GM12878 (cell line): ENCODE measurements around the gene ROPN1B. TPM values are rescaled to one million over a fixed set of nuclear protein-coding genes. Genes with fewer than 3 reads are reported as not detected.

Source experiments
- ATAC-seq: fragments of 200-7000 bp; cut with Tn5 transposase; 3 replicates; pipeline ENCODE4 v1.9.1; 2020; ENCODE audit warnings: mild to moderate bottlenecking, moderate library complexity
- BruUV-seq: library from RNA; stranded (reverse); fragments of 400-500 nt; replicated peaks from 2 replicates; lab custom pipeline; 2021; lab: Mats Ljungman, UMichigan
- CTCF ChIA-PET: fragments of 300-600 bp; sonication (Branson Sonifier 250); formaldehyde crosslinking; extraction: SDS; loops from one replicate; lab custom pipeline; 2021; ENCODE audit warnings: inconsistent platforms; lab: Yijun Ruan, JAX
- POLR2A ChIA-PET: fragments of 350-600 bp; formaldehyde crosslinking; extraction: SDS; loops from one replicate; lab custom pipeline; 2021; ENCODE audit warnings: inconsistent platforms; lab: Charles Lee
- RAD21 ChIA-PET: fragments of 300-600 bp; sonication (Branson Sonifier 250); formaldehyde crosslinking; loops from one replicate; lab custom pipeline; 2023; ENCODE audit warnings: antibody characterized with exemption; ENCODE audit not compliant: unreplicated experiment; lab: Charles Lee
- SMC1A ChIA-PET: fragments of 300-600 bp; sonication (Branson Sonifier 250); formaldehyde crosslinking; loops from one replicate; lab custom pipeline; 2023; ENCODE audit not compliant: unreplicated experiment, uncharacterized antibody; lab: Charles Lee
- DNase-seq: peaks from one replicate; pipeline ENCODE4 v3.0.0-alpha.2; 2011; ENCODE audit warnings: low read depth, low spot score
- FAIRE-seq: peaks from 3 replicates; lab custom pipeline; 2011; peaks lifted over from hg19 to GRCh38; lab: Jason Lieb, UNC
- H2AFZ ChIP-seq: 2 replicates; pipeline ENCODE4 v1.6.0; 2011; ENCODE audit warnings: low read depth, low read length, control low read depth; ENCODE audit not compliant: control insufficient read depth
- H3K27ac ChIP-seq: 2 replicates; pipeline ENCODE4 v1.5.1; 2011; ENCODE audit warnings: control low read depth; ENCODE audit not compliant: control insufficient read depth, insufficient read depth
- H3K27me3 ChIP-seq, 2 experiments: replicated peaks in 1 of 2; 2 replicates each; pipeline versions ENCODE4 v1.6.0 to v1.6.1; 2011; ENCODE audit warnings: low read length in 1 of 2; ENCODE audit not compliant: control insufficient read depth in 2 of 2, insufficient read depth in 2 of 2
- H3K36me3 ChIP-seq, 2 experiments: 2 replicates each; pipeline ENCODE4 v1.5.1; 2011; ENCODE audit warnings: low read length in 1 of 2; ENCODE audit not compliant: control insufficient read depth in 2 of 2, insufficient read depth in 2 of 2
- H3K4me1 ChIP-seq: 2 replicates; pipeline ENCODE4 v1.6.1; 2011; ENCODE audit warnings: mild to moderate bottlenecking, low read length, moderate library complexity, mixed read lengths; ENCODE audit not compliant: control insufficient read depth, insufficient read depth
- H3K4me2 ChIP-seq: 2 replicates; pipeline ENCODE4 v1.6.0; 2011; ENCODE audit warnings: control low read depth; ENCODE audit not compliant: control insufficient read depth, insufficient read depth
- H3K4me3 ChIP-seq: fragments of 200-600 bp; sonication (generic); 2 replicates; pipeline ENCODE4 v1.5.1; 2016
- H3K79me2 ChIP-seq: 2 replicates; pipeline ENCODE4 v1.6.0; 2011; ENCODE audit warnings: low read length; ENCODE audit not compliant: control insufficient read depth, insufficient read depth
- H3K9ac ChIP-seq: 2 replicates; pipeline ENCODE4 v1.8.0; 2011; ENCODE audit warnings: low read length, control low read depth, mixed read lengths; ENCODE audit not compliant: control insufficient read depth, insufficient read depth
- H3K9me3 ChIP-seq: replicated peaks from 3 replicates; pipeline ENCODE4 v1.5.1; 2011; ENCODE audit warnings: mild to moderate bottlenecking, low read length; ENCODE audit not compliant: control insufficient read depth, insufficient read depth
- H4K20me1 ChIP-seq: 2 replicates; pipeline ENCODE4 v1.6.0; 2011; ENCODE audit not compliant: control insufficient read depth, insufficient read depth
- BMI1 ChIP-seq: fragments of 450-650 bp; IDR thresholded peaks from 2 replicates; pipeline ENCODE4 v1.6.1; 2016; ENCODE audit warnings: mild to moderate bottlenecking, moderate library complexity, borderline replicate concordance
- CREM ChIP-seq: IDR thresholded peaks from 2 replicates; pipeline ENCODE4 v1.6.1; 2014; ENCODE audit warnings: antibody characterized with exemption, low read depth
- FOXM1 ChIP-seq: IDR thresholded peaks from 2 replicates; pipeline ENCODE4 v1.6.1; 2012; ENCODE audit warnings: low read depth, mild to moderate bottlenecking, inconsistent platforms, low read length, moderate library complexity
- KAT2A ChIP-seq: conservative IDR thresholded peaks from 2 replicates; pipeline ENCODE4 v1.6.1; 2011; ENCODE audit warnings: low read depth, low read length; ENCODE audit not compliant: control insufficient read depth
- MTA2 ChIP-seq: fragments of 450-650 bp; IDR thresholded peaks from 2 replicates; pipeline ENCODE4 v1.6.1; 2016; ENCODE audit warnings: low read depth, mild to moderate bottlenecking, moderate library complexity
- NBN ChIP-seq: fragments of 450-650 bp; IDR thresholded peaks from 2 replicates; pipeline ENCODE4 v1.6.1; 2016
- NFXL1 ChIP-seq: fragments of 450-650 bp; IDR thresholded peaks from 2 replicates; pipeline ENCODE4 v1.6.1; 2017; ENCODE audit warnings: antibody characterized with exemption, mild to moderate bottlenecking, borderline replicate concordance
- RELA ChIP-seq: fragments of 450-650 bp; IDR thresholded peaks from 2 replicates; pipeline ENCODE4 v1.8.0; 2014; ENCODE audit warnings: borderline replicate concordance; ENCODE audit not compliant: partially characterized antibody
- SIX5 ChIP-seq: IDR thresholded peaks from 2 replicates; pipeline ENCODE4 v1.6.1; 2011; ENCODE audit warnings: mild to moderate bottlenecking, low read depth, low read length, moderate library complexity; ENCODE audit not compliant: severe bottlenecking
- WRNIP1 ChIP-seq: IDR thresholded peaks from 2 replicates; pipeline ENCODE4 v1.6.1; 2011; ENCODE audit warnings: low read depth, low read length, improper control_type of control experiment, borderline replicate concordance
- ZNF207 ChIP-seq: fragments of 450-650 bp; IDR thresholded peaks from 2 replicates; pipeline ENCODE4 v1.6.1; 2014; ENCODE audit warnings: antibody characterized with exemption, mild to moderate bottlenecking, borderline replicate concordance
- WGBS: methylation state at CpG from one replicate; pipeline ENCODE4 v1.1.6; 2016; ENCODE audit warnings: low lambda C conversion rate; ENCODE audit not compliant: insufficient replicate concordance, insufficient coverage; ENCODE audit errors: missing lambda C conversion rate; 5-methylcytosine and 5-hydroxymethylcytosine counted together
- in situ Hi-C: fragments of 300-500 bp; cut with MboI; formaldehyde crosslinking; loops from 9 replicates; pipeline ENCODE4 v1.14.3; 2018; ENCODE audit warnings: mixed read lengths
- intact Hi-C: fragments of 100-400 bp; cut with micrococcal nuclease; formaldehyde crosslinking; loops from one replicate; pipeline ENCODE4 v1.14.2; 2022; ENCODE audit not compliant: unreplicated experiment
- polyA plus RNA-seq, 11 experiments: library from polyadenylated mRNA; depleted of rRNA in 4 of 11; unstranded in 6 of 11; stranded (reverse) in 5 of 11; fragments of >200 nt; fragmentation: Nextera tagmentation in 4 of 11; fragmentation: Illumina TruSeq in 1 of 11; extraction: Ambion mirVana in 4 of 11; extraction: Trizol in 1 of 11; gene quantifications; 1 replicate in 1 of 11; 2 replicates in 10 of 11; pipeline versions ENCODE4 v1.2.1 to v1.2.3, GENCODE V29; 2011 to 2016; ENCODE audit warnings: inconsistent platforms in 2 of 11, missing spikeins in 2 of 11, low read depth in 1 of 11
- total RNA-seq, 4 experiments: library from RNA; depleted of rRNA in 3 of 4; stranded (reverse); fragments of >200 nt in 3 of 4; fragmentation: Illumina TruSeq in 1 of 4; extraction: Trizol in 1 of 4; gene quantifications; 2 replicates each; pipeline versions ENCODE4 v1.2.1 to v1.2.3, GENCODE V29; 2013 to 2021
- TF ChIP-seq, protein P1 (sequence below): IDR thresholded peaks from 2 replicates; pipeline ENCODE4 v1.6.1; 2011; ENCODE audit warnings: low read depth, mild to moderate bottlenecking, low read length, moderate library complexity, borderline replicate concordance; ENCODE audit errors: extremely low read depth
- TF ChIP-seq, protein P2 (sequence below): fragments of 450-650 bp; IDR thresholded peaks from 2 replicates; pipeline ENCODE4 v1.6.1; 2017; ENCODE audit warnings: mild to moderate bottlenecking, moderate library complexity
- TF ChIP-seq, protein P3 (sequence below): fragments of 450-650 bp; IDR thresholded peaks from 2 replicates; pipeline ENCODE4 v1.6.1; 2014; ENCODE audit warnings: mild to moderate bottlenecking

The ROPN1B gene
- total and polyA plus RNA-seq, 10 of the 15 experiments (the other 5 are each of a cell fraction or from before 2014, with no cell fraction given) = not detected

DNA sequence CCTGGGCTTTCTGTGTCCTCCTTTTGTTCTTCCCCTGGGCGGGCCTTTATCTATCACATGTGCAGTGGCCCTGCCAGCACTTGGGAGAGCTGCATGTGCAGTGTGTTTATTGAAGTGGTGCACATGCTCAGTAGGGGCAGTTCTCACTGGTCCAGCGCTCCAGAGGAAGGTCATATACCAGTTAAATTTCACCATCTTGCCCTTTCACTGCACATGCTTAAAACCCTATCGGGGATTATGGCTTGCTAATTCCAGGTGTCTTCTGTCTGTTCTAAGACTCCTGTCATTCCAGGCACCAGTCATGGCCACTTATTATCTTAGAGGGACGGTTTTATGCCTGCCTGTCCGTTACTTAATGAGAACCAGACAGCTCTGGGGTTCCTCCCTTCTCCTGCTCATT, 52.2 kb downstream of the ROPN1B start:
- 84% methylated on average over 5 of the region's 5 CpGs for WGBS
- H3K9ac ChIP-seq = no peak overlapping the region
- ChIA-PET SMC1A (no interaction called here), RAD21 (no interaction called here)
- no peak for TF ChIP-seq KAT2A
- TF ChIP-seq NBN = no peak
- no peak for TF ChIP-seq RELA
- no peak for TF ChIP-seq BMI1
- TF ChIP-seq, protein P1, sequence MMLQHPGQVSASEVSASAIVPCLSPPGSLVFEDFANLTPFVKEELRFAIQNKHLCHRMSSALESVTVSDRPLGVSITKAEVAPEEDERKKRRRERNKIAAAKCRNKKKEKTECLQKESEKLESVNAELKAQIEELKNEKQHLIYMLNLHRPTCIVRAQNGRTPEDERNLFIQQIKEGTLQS = no peak
- TF ChIP-seq MTA2 = no peak
- no peak for TF ChIP-seq SIX5
- TF ChIP-seq, all 136 proteins: peak for 0
- CTCF ChIA-PET = no interaction called here
- no peaks in the 10 kb centered on the region for H3K9me3 ChIP-seq
- no peaks in the 10 kb centered on the region; the same call in 1 of the 2 replicates for H4K20me1 ChIP-seq
- no peak overlapping the region for H3K4me2 ChIP-seq
- FAIRE-seq (no peak), DNase-seq (no peak), ATAC-seq (no peak)
- no TSS peak for BruUV-seq
- no peaks in the 10 kb centered on the region for H3K4me1 ChIP-seq
- in situ Hi-C loops (no loop called here), intact Hi-C loops (no loop called here)
- H2AFZ ChIP-seq = no peak overlapping the region
- H3K79me2 ChIP-seq = no peaks in the 10 kb centered on the region
- H3K27me3 ChIP-seq = no peaks in the 10 kb centered on the region
- no peak overlapping the region for H3K4me3 ChIP-seq
- no peak overlapping the region for H3K27ac ChIP-seq
- H3K36me3 ChIP-seq = no peaks in the 10 kb centered on the region; a peak in 1 of 4 replicates
- POLR2A ChIA-PET = no interaction called here

DNA sequence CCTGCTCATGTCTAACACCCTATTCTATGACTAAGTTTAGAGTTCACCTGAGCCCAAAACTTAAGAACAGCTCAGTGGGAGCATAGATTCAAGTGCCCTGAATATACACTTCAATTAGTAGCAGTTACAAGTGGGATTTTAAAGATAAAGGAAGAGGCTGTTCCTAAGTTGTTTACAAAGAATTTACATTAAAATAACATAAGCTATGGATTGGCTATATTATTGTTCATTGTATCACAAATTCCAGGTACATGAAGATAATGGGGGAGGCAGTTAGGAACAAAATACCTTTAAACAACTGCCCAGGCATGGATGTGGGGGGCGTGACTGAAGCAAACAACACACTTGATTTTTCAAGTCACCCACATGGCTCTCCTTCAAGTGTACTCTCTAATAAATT, 52.7 kb downstream of the ROPN1B start:
- Histone ChIP-seq H3K27ac (no peak overlapping the region), H4K20me1 (no peaks in the 10 kb centered on the region; the same call in 1 of the 2 replicates), H3K9me3 (no peaks in the 10 kb centered on the region), H3K9ac (no peak overlapping the region), H3K4me2 (no peak overlapping the region), H3K4me3 (no peak overlapping the region), H3K79me2 (no peaks in the 10 kb centered on the region), H3K36me3 (no peaks in the 10 kb centered on the region; a peak in 1 of 4 replicates), H3K4me1 (no peaks in the 10 kb centered on the region), H3K27me3 (no peaks in the 10 kb centered on the region), H2AFZ (no peak overlapping the region)
- ChIA-PET RAD21 (no interaction called here), CTCF (no interaction called here), POLR2A (no interaction called here), SMC1A (no interaction called here)
- no TSS peak for BruUV-seq
- in situ Hi-C loops = no loop called here
- DNase-seq = no peak
- WGBS = 82% methylated on average over 1 of the region's 1 CpG
- FAIRE-seq = no peak
- no peak for ATAC-seq
- intact Hi-C loops = no loop called here
- no peak for TF ChIP-seq WRNIP1
- TF ChIP-seq ZNF207 = no peak
- TF ChIP-seq, protein P2, sequence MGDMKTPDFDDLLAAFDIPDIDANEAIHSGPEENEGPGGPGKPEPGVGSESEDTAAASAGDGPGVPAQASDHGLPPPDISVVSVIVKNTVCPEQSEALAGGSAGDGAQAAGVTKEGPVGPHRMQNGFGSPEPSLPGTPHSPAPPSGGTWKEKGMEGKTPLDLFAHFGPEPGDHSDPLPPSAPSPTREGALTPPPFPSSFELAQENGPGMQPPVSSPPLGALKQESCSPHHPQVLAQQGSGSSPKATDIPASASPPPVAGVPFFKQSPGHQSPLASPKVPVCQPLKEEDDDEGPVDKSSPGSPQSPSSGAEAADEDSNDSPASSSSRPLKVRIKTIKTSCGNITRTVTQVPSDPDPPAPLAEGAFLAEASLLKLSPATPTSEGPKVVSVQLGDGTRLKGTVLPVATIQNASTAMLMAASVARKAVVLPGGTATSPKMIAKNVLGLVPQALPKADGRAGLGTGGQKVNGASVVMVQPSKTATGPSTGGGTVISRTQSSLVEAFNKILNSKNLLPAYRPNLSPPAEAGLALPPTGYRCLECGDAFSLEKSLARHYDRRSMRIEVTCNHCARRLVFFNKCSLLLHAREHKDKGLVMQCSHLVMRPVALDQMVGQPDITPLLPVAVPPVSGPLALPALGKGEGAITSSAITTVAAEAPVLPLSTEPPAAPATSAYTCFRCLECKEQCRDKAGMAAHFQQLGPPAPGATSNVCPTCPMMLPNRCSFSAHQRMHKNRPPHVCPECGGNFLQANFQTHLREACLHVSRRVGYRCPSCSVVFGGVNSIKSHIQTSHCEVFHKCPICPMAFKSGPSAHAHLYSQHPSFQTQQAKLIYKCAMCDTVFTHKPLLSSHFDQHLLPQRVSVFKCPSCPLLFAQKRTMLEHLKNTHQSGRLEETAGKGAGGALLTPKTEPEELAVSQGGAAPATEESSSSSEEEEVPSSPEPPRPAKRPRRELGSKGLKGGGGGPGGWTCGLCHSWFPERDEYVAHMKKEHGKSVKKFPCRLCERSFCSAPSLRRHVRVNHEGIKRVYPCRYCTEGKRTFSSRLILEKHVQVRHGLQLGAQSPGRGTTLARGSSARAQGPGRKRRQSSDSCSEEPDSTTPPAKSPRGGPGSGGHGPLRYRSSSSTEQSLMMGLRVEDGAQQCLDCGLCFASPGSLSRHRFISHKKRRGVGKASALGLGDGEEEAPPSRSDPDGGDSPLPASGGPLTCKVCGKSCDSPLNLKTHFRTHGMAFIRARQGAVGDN = no peak
- TF ChIP-seq CREM = no peak
- TF ChIP-seq FOXM1 = no peak
- TF ChIP-seq, protein P3, sequence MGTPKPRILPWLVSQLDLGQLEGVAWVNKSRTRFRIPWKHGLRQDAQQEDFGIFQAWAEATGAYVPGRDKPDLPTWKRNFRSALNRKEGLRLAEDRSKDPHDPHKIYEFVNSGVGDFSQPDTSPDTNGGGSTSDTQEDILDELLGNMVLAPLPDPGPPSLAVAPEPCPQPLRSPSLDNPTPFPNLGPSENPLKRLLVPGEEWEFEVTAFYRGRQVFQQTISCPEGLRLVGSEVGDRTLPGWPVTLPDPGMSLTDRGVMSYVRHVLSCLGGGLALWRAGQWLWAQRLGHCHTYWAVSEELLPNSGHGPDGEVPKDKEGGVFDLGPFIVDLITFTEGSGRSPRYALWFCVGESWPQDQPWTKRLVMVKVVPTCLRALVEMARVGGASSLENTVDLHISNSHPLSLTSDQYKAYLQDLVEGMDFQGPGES = no peak
- no peak for TF ChIP-seq NFXL1
